ENCODE results near the gene FIGNL1. TPM values are rescaled to one million over a fixed set of nuclear protein-coding genes. Genes with fewer than 3 reads are reported as not detected.

The FIGNL1 gene
- total RNA-seq, 4 donors from 2014 or later, result 6.5 to 16.1 (median 7.5) TPM

DNA sequence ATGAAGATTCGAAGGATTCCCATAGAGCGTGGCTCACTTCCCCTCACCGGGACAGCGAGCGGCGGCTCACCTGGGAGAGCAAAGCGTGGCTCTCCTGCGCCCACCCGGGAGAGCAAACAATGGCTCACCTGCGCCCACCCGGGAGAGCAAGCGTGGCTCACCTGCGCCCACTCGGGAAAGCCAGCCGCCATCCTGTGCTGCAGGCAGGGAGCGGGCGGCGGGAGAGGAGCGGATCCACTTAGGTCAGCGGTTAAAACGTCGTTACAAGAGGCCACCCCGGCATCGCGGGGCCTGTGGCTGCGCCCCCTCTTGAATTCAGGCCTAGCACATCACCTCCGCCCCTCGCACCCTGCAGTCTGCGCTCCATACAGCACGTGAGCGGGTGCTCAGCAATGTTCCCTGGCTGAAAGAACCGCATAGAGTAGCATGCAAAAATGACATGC, 461 bp upstream of the FIGNL1 start:
- no peak for TF ChIP-seq CTCF (IDR thresholded peaks at IDR 0.05)
- peak; percentile 49 for ATAC-seq (ENCODE audit: low FRiP score)
- no peak for DNase-seq (ENCODE audit: low spot score)

- TF ChIP-seq CTCF (IDR thresholded peaks at IDR 0.05), result no peak
- ATAC-seq (ENCODE audit: low FRiP score) (no peak), DNase-seq (ENCODE audit: low spot score) (no peak)
Measured at GRCh38 chr7:50449501-50449880, 659 bp downstream of the FIGNL1 start.

DNA sequence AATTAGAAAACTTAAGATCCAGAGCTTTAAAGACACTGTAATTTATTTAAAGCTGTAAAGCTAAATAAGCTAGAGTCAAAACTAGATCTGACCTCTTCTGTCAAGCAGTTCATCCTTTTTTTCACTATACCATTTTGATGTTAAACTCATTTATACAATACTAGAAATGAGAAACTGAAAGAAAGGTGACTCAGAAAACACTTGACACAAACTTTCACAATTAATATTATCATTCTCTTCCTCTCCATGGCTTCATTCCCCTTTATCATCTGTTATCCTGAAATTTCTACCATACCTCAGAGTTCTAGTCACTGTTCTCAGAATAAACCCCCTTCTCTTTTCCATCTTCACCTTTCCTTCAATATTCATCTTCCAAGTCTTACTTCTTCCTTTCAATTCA, 1.3 kb downstream of the FIGNL1 start:
- DNase-seq (ENCODE audit: low spot score), result no peak
- ATAC-seq (ENCODE audit: low FRiP score), result no peak
- TF ChIP-seq CTCF (IDR thresholded peaks at IDR 0.05), result no peak

GRCh38 chr7:50446542-50446960, 3.6 kb downstream of the FIGNL1 start:
- DNase-seq (ENCODE audit: low spot score), result no peak
- no peak for TF ChIP-seq CTCF (IDR thresholded peaks at IDR 0.05)
- no peak for ATAC-seq (ENCODE audit: low FRiP score)

GRCh38 chr7:50436133-50436806, 13.9 kb downstream of the FIGNL1 start:
- no peak for DNase-seq (ENCODE audit: low spot score)
- no peak for ATAC-seq (ENCODE audit: low FRiP score)
- no peak for TF ChIP-seq CTCF (IDR thresholded peaks at IDR 0.05)

DNA sequence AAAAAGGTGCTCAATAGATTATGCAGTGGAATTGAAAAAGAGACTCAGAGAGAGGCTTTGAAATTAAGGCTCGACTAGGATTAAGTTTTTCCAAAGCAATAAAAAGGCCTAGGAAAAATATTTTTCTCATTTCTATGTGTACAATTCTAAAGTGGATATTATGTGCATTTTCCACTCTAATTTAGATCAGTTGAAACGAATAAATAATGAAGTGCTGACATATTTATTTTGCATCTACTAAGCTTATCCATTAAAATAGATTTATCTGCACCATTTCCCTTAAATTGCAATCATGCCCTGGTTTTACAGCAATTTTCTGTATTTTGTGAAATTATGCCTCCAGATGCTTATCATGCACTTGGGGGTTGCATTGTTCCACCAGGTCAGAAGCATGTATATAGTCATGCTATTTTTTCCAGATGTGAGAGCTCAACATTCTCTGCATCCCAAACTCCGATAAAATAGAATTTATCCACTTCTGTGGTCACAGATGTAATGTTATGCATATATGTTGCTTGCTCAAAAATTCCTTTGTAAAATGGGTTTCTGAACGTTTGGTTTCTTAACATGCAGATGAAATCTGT, 18.3 kb downstream of the FIGNL1 start:
- ATAC-seq (ENCODE audit: low FRiP score) (no peak), DNase-seq (ENCODE audit: low spot score) (no peak)
- no peak for TF ChIP-seq CTCF (IDR thresholded peaks at IDR 0.05)

- TF ChIP-seq CTCF (IDR thresholded peaks at IDR 0.05), result no peak
- DNase-seq (ENCODE audit: low spot score), result no peak
- no peak for ATAC-seq (ENCODE audit: low FRiP score)
Measured at GRCh38 chr7:50431316-50431715, 18.8 kb downstream of the FIGNL1 start.
